Esophagus squamous epithelium (tissue), 4 donors: Measurements from ENCODE around the gene ATAT1.

ENCODE experiments used
- POLR2A ChIP-seq, 4 donors: fragments of 450-650 bp; IDR thresholded peaks; one replicate each; pipeline ENCODE4 v1.6.1; 2017; ENCODE audit warnings: antibody characterized with exemption in 4 of 4, mild to moderate bottlenecking in 4 of 4, moderate library complexity in 3 of 4
- TF ChIP-seq, protein P1 (sequence below), 6 experiments: fragments of 450-650 bp in 4 of 6; fragments of 200-600 bp in 2 of 6; sonication (generic) in 2 of 6; IDR thresholded peaks; one replicate each; pipeline ENCODE4 v1.5.1; 2016 to 2019; ENCODE audit warnings: antibody characterized with exemption in 6 of 6, mild to moderate bottlenecking in 4 of 6, moderate library complexity in 4 of 6

DNA sequence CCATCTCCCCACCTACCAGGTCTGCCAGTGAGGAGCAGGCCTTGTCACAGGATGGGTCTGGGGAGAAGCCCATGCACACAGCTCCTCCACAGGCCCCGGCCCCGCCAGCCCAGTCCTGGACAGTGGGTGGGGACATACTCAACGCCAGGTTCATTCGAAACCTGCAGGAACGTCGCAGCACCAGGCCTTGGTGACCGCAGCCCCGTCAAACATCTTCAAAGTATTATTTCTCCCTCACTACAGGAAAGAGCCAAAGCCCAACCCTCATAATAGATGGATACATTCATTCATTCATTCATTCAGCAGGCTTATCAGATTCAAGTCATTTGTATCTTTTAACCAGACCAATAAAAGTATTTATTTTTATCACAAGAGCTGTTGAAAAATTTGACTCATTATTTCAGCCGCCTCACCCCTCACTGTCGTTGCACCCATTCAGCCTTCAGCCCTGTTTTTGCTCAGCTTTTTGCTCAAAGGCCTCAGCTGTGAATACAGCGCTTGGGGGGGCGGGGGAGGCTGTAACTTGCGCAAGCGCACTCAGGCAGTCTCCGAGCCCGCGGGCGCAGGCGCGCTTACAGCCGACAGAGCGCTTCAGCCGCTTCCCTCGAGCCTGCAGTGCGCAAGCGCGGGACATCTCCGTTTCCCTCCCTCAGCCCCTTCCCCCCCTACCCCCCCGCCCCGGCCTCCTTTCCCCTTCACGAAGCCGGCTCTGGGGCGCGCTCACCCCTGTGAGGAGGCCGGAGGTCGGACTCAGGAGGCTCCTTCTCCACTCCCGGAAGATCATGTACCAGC is 20.0 kb downstream of the ATAT1 start, which contains the start of gene C6orf136:
- TF ChIP-seq POLR2A (IDR thresholded peaks at IDR 0.05) = no peak
- TF ChIP-seq, protein P1, sequence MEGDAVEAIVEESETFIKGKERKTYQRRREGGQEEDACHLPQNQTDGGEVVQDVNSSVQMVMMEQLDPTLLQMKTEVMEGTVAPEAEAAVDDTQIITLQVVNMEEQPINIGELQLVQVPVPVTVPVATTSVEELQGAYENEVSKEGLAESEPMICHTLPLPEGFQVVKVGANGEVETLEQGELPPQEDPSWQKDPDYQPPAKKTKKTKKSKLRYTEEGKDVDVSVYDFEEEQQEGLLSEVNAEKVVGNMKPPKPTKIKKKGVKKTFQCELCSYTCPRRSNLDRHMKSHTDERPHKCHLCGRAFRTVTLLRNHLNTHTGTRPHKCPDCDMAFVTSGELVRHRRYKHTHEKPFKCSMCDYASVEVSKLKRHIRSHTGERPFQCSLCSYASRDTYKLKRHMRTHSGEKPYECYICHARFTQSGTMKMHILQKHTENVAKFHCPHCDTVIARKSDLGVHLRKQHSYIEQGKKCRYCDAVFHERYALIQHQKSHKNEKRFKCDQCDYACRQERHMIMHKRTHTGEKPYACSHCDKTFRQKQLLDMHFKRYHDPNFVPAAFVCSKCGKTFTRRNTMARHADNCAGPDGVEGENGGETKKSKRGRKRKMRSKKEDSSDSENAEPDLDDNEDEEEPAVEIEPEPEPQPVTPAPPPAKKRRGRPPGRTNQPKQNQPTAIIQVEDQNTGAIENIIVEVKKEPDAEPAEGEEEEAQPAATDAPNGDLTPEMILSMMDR (IDR thresholded peaks at IDR 0.05) = peak in 1 of 6 experiments; percentile 20
